ENCODE measurements around the gene PDE2A.

Gene PDE2A

DNA sequence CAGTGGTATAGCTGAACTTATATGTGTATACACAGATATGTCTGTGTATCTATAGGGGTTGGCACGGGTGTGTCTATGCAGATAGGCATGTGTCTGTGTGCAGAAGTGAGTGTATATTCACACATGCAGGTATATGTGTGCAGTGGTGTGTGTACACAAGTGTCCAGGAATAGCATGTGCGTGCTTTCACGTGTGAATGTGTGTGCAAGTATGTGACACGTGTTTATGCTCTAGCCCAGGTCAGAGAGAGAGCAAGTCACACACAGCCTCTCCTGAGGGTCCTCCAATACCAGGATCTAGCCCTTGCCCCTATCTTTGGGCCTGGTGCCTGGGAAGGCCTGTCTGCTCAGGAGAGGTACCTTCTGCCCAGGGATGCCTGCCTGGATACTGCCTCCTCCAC, 26.3 kb downstream of the PDE2A start:
- TF ChIP-seq, protein P1, sequence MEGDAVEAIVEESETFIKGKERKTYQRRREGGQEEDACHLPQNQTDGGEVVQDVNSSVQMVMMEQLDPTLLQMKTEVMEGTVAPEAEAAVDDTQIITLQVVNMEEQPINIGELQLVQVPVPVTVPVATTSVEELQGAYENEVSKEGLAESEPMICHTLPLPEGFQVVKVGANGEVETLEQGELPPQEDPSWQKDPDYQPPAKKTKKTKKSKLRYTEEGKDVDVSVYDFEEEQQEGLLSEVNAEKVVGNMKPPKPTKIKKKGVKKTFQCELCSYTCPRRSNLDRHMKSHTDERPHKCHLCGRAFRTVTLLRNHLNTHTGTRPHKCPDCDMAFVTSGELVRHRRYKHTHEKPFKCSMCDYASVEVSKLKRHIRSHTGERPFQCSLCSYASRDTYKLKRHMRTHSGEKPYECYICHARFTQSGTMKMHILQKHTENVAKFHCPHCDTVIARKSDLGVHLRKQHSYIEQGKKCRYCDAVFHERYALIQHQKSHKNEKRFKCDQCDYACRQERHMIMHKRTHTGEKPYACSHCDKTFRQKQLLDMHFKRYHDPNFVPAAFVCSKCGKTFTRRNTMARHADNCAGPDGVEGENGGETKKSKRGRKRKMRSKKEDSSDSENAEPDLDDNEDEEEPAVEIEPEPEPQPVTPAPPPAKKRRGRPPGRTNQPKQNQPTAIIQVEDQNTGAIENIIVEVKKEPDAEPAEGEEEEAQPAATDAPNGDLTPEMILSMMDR (IDR thresholded peaks at IDR 0.05; ENCODE audit: low read depth, low read length) = no peak
- H3K4me3 ChIP-seq (replicated peaks in 1 of 2; ENCODE audit: low read depth in 2 of 2, low read length in 2 of 2) = no peak overlapping the region
- DNase-seq (ENCODE audit: low read depth in 2 of 2) = no peak

DNA sequence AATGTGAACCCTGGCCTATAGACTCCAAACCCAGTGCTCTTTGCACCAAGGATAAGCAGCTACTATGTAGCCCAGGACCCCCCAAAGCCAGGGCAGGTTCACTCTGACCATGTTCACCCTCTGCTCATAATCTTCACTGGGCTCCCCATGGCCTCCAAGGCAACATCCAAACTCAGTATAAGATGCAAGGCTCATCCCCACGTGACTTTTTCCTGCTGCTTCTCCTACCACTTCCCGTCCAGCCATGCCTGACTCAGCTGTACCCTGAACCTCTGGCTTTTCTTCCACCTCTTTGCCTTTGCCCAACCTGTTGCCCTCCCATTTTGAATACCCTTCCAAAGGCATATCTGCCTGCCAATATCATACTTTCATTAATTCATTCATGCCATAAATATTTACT, 27.8 kb downstream of the PDE2A start:
- TF ChIP-seq, protein P1 (IDR thresholded peaks at IDR 0.05; ENCODE audit: low read depth, low read length) = no peak
- no peak for DNase-seq (ENCODE audit: low read depth in 2 of 2)
- no peak overlapping the region for H3K4me3 ChIP-seq (replicated peaks in 1 of 2; ENCODE audit: low read depth in 2 of 2, low read length in 2 of 2)

DNA sequence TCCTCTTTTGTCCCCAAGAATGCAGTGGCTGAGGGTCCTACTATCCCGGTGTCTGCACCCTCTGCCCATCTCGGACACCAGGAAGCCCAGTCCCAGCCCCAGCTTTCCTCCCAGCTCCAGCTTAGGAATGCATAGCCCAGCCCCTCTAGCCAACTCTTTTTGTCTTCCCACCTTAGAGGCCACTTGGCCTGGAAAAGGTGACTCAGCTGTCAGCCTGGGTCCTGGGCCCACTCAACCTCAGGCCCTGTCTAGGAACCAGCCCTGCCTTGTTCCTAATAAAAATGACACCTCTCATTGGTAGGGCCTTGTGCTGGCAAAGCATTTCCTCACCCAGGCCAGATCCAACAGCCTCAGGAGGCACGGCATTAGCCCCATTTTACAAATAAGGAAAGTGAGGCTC, 28.2 kb downstream of the PDE2A start:
- H3K4me3 ChIP-seq (replicated peaks in 1 of 2; ENCODE audit: low read depth in 2 of 2, low read length in 2 of 2) = no peak overlapping the region
- no peak for DNase-seq (ENCODE audit: low read depth in 2 of 2)

DNA sequence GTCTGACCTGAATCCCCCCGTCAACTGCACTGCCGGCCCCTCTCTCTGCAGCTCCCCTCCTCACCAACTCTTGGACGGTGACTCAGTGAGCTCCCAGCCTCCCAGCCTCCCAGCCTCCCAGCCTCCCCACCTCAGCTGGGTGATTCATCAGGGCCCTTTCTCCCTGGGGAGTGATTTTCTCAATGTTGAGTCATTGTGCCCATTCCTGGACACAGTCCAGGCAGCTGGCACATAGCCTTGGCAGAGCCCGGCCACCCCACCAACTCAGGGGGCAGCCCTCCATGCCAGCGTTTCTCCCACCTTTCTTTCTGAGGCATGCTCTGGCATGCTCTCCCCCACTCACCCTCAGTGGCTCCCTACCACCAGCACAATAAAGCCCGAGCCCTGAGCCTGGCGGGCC, 30.7 kb downstream of the PDE2A start:
- no peak overlapping the region for H3K4me3 ChIP-seq (replicated peaks in 1 of 2; ENCODE audit: low read depth in 2 of 2, low read length in 2 of 2)
- DNase-seq (ENCODE audit: low read depth in 2 of 2) = peak; percentile 18 to 72
- TF ChIP-seq, protein P1 (IDR thresholded peaks at IDR 0.05; ENCODE audit: low read depth, low read length) = no peak

More for the DNA sequence above, 28.2 kb downstream of the PDE2A start:
- TF ChIP-seq, protein P1 (IDR thresholded peaks at IDR 0.05; ENCODE audit: low read depth, low read length) = no peak

DNA sequence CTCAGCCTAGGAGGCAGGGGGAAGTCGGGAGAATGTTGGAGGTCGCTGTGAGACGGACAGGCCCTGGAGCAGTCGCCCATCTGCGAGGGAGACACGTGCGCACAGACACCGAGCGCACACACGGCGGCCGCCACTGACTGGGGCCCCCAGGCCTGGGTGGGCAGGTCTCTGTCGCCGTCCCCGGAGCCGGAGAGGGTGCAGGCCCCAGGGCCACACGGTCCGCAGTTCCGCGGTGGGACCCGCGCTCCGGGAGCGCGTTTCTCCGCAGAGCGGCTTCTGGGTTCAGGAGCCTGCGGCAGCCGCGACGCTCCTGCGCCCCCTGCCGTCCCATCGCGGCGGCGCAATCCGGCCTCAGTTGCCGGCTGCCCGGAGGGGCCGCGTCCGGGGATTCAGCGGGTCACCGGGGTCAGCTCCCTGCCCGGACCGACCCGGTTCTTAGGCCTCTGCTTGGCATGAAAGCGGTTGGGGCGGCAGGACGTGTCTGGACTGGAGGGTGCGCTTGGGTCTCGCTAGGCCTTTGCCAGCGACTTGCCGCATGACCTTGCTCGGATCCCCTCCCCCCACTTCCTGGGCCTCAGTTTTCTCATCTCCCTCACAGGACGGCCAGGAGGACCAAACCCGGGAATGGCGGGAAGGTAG, 31.2 kb downstream of the PDE2A start:
- DNase-seq (ENCODE audit: low read depth in 2 of 2) = peak; percentile 51 to 59
- H3K4me3 ChIP-seq (replicated peaks in 1 of 2; ENCODE audit: low read depth in 2 of 2, low read length in 2 of 2) = peak overlapping the region; percentile 21 to 57
- TF ChIP-seq, protein P1 (IDR thresholded peaks at IDR 0.05; ENCODE audit: low read depth, low read length) = peak; percentile 54

DNA sequence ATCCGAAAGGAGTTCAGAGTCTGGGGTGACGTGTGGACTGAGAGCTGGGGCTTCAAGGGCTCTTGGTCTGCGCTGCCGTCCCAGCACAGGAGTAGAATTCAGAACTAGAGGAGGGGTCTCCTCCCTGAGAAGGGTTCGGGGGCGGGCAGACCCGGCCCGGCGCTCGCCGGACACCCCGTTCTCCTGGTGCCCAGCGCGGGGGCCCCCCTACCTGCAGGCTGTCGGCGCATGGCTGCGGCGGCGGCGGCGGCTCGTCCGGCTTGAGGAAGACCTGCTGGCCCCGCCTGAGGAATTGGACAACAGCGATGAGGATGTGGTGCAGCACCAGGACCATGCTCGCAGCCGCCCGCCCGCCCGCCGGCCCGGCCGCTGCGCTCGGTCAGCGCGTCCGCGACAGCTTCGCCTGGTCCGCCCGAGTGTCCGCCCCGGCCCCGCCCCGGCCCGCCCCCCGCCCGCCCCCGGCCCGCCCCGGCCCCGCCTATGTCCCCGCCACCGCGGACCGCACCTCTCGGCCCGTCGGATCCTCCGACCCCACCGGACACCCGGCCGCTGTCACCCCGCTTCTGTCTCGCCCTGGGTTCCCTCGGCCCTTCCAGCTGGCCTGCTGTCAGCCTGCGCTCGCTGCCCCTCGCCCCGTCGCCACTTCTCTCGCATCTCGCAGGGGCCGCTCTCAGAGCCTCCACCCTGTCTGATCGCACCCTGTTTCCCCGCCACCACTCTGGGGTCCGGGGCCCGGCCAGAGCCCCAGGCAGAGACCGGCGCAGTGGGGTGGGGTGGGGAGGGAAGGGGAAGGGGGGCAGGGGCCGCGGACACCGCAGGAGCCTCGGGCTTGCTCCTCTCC, 32.0 kb downstream of the PDE2A start:
- H3K4me3 ChIP-seq (replicated peaks in 1 of 2; ENCODE audit: low read depth in 2 of 2, low read length in 2 of 2) = peak overlapping the region; percentile 42 to 57
- peak in 1 of 2 donors; percentile 12 for DNase-seq (ENCODE audit: low read depth in 2 of 2)
- TF ChIP-seq, protein P1 (IDR thresholded peaks at IDR 0.05; ENCODE audit: low read depth, low read length) = no peak

All from cardiac fibroblast (primary cell).